B cell (primary cell): ENCODE results near the gene RBPJ.

Experiments used
- CTCF ChIP-seq: fragments of 200-600 bp; IDR thresholded peaks from one replicate; pipeline ENCODE4 v1.8.0; 2022; ENCODE audit warnings: antibody characterized with exemption, mild to moderate bottlenecking
- EZH2 ChIP-seq: IDR thresholded peaks from 2 replicates; pipeline ENCODE4 v1.6.1; 2012; ENCODE audit warnings: borderline replicate concordance, low read depth, mild to moderate bottlenecking, moderate library complexity, low read length; ENCODE audit not compliant: insufficient read depth, poor library complexity, severe bottlenecking

GRCh38 chr4:26326791-26327190 lies 6.0 kb downstream of the RBPJ start:
- TF ChIP-seq CTCF (no peak), EZH2 (no peak)
